Choroid plexus epithelial cell (primary cell): ENCODE results near the gene KCNJ14.

Experiments
- DNase-seq: peaks from one replicate; pipeline ENCODE4 v3.0.0-alpha.2; 2010; ENCODE audit warnings: low read depth
- H3K4me3 ChIP-seq: 2 replicates; pipeline ENCODE4 v1.5.1; 2011; ENCODE audit warnings: low read depth, mild to moderate bottlenecking, control low read depth, low read length, moderate library complexity
- TF ChIP-seq, protein P1 (sequence below): conservative IDR thresholded peaks from 2 replicates; pipeline ENCODE4 v1.5.1; 2011; ENCODE audit warnings: low read depth, mild to moderate bottlenecking, control low read depth, inconsistent platforms, low read length, moderate library complexity

KCNJ14 gene

DNA sequence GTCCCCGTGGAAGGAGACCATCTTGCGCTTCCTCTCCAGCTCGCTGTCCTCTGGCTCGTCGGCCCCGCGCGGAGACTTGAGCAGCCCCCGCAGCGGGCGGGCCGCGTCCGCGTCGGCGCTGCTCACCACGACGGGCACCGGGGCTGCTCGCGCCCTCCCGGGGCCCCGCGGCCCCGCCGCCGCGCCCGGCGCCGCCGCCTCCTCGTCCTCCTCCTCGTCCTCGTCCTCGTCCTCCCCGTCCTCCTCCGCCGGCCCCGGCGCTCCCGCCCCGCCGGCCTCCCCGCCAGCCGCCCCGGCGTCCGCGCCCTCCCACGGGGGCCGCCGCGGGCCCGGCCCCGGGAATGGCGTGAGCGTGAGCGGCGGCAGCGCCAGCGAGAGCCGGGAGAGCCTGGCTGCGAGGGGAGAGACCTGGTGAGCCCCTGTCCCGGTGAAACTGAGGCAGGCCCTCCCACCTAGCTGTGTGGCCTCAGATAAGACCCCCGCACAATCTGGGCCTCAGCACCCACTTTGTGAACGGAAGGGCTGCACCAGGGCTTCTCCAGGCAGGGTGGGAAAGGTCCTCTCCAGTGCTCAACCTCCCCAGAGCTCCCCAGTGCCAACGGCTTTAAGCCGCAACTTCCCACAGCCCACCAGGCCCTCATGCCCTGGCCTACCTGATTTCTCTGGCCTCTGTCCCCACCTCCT, 38.5 kb downstream of the KCNJ14 start:
- TF ChIP-seq, protein P1, sequence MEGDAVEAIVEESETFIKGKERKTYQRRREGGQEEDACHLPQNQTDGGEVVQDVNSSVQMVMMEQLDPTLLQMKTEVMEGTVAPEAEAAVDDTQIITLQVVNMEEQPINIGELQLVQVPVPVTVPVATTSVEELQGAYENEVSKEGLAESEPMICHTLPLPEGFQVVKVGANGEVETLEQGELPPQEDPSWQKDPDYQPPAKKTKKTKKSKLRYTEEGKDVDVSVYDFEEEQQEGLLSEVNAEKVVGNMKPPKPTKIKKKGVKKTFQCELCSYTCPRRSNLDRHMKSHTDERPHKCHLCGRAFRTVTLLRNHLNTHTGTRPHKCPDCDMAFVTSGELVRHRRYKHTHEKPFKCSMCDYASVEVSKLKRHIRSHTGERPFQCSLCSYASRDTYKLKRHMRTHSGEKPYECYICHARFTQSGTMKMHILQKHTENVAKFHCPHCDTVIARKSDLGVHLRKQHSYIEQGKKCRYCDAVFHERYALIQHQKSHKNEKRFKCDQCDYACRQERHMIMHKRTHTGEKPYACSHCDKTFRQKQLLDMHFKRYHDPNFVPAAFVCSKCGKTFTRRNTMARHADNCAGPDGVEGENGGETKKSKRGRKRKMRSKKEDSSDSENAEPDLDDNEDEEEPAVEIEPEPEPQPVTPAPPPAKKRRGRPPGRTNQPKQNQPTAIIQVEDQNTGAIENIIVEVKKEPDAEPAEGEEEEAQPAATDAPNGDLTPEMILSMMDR: no peak
- H3K4me3 ChIP-seq: peak overlapping the region; percentile 74
- no peak for DNase-seq

DNA sequence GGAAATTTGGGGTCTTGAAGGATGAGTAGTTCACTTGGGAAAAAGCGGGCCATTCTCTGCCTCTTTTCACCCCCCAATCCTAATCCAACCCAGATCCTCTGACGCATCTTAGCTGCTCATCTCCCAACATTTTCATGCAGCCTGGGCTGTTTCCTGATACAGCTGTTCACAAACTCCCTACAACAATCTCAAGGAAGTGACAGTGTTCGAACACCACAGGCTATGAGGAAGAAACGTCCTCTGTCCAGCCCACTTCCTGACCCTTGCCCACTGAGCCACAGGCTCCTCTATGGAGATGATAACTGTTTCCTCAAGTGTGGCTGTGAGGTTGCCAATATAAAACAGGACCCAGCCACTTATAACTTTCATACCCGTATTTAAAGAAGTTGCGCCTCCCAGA, 40.0 kb downstream of the KCNJ14 start:
- no peak overlapping the region for H3K4me3 ChIP-seq
- TF ChIP-seq, protein P1: no peak
- DNase-seq: no peak

DNA sequence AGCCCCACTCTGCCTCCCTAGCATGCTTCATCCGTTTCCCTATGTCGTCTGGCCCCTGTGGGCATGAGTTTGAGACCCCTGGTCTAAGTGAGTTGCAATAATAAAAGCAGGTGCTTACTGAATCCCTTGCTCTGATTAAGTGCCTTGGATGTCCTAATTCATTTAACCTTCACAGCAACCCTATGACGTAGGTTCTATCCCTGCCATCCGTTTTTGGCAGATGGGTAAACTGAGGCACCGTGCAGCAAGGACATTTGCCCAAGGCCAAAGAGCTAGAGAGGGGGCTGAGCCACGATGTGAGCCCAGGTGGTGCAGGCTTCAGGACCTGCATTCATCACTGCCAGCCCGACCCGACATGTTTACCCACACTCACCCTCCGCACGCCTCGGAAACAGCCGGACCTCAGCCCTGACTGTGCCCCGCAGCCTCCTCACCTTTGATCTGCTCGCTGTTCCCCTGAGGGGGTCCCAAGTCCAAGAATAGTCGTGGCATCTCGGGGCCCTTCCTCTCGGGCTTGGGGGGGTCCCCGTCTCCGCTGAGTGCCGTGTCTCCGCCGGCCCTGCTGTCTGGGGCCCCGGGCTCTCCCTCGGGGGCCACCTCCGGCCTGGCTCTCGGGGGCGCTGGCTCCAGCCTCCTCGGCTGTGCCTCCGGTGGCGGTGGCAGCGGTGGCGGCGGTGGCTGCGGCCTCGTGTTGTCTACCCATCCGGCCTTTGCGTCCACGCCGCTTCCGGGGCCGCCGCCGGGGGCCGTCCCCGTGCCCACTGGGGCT, 41.8 kb downstream of the KCNJ14 start:
- H3K4me3 ChIP-seq: no peak overlapping the region
- no peak for DNase-seq
- TF ChIP-seq, protein P1: no peak

DNA sequence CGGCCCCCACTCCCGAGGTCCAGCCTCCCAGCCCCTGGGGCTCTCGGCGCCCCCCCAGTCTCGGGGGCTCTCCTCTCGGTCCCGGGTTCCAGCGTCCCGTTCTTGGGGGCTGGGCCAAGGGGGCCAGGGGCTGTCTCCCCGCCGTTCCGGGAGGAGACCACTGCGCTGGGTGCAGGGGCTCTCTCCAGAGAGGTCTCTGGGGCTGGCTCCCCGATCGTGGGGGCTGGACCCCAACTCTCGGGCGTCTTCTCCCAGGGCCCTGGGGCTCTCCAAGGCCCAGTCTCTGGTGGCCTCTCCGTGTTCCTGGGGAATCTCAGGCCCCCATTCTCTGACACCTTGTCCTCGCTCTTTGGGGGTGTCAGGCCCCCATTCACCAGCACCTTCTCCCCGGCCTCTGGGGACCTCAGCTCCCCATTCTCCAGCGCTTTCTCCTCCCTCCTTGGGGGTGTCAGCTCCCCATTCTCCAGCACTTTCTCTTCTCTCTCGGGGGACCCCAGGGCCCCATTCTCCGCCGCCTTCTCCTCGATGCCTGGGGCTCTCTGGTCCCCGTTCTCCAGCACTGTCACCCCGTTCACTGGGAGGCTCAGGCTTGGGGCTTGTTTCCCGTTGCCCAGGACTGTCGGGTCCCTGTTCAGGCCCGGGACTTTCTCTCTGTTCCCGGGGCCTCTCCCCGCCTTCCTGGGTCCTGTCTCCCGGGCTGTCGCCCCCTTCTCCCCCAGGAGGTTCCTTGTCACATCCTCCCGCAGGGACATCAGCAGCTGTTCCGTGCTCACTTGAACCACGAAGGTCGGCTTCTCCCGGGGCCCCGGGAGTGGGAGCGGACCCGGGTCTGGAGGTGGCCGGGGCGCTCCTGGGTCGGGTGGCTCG, 42.6 kb downstream of the KCNJ14 start:
- TF ChIP-seq, protein P1: no peak
- DNase-seq: no peak
- H3K4me3 ChIP-seq: no peak overlapping the region

DNA sequence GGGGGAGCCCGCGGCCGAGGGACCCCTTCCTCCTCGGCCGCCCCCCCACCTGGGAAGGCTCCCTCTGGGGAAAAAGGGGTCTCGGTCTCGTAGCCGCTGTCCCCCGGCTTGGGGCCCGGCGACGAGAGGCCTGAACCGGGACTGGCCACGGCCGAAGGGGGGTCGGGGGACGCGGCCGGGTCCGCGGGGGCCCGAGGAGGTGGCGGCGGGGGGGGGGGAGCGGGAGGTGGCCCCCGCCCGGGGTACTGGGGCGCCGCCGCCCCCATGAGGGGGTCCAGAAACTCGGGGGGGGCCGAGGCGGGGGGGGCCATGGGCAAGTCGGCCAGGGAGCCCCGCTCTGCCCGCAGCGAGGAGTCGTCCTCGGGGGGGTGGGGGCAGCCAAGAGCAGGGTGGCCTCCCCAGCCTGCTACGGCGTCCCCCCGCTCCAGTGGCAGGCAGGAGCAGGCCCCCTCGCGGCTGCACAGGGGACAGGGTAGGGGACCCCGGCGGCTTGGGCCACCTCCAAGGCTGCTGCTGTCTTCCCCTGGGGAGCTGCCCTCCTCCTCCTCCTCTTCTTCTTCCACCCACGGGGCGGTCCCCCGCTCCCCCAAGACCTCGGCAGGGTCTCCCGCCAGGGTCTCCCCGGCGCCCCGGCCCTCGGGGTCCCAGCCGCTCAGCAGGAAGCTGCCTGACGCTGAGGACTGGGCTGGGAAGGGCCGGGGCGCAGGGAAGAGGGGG, 43.4 kb downstream of the KCNJ14 start:
- TF ChIP-seq, protein P1: no peak
- no peak for DNase-seq
- H3K4me3 ChIP-seq: no peak overlapping the region

DNA sequence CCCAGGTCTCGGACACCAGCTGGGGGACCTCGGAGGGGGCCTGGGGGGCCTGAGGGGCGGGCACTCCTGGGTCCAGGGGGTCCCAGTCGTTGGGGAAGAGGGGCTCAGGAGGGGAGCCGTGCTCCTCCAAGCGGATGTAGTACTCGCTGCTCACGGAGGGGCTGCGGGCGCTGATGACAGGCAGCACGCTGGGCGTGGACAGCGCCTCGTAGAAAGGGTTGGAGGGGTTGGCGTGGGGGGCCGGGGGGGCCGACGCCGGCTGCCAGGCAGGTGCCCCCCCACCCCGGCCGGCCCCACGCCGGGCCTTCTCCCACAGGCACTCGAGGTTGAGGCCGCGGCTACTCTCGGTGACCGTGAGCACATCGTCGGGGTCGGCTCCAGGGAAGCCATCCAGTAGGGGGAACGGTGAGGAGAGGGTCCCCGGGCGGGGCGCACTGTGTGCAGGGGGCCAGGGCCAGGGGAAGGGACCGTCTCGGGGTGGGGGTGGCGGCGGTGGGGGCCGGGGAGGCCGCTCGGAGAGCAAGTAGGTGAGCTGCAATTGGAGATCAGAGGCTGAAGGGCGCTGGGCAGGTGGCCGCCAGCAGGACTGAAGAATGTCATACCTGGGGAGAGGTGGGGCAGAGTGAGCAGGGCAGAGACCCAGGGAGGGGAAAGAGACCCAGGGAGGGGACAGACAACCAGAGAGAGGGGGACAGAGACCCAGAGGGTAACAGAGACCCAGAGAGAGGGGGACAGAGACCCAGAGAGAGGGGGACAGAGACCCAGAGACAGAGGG, 44.1 kb downstream of the KCNJ14 start:
- TF ChIP-seq, protein P1: no peak
- no peak for DNase-seq
- no peak overlapping the region for H3K4me3 ChIP-seq
